Adrenal gland (tissue), 12 donors: ENCODE measurements around the gene CAVIN1. TPM values are rescaled to one million over a fixed set of nuclear protein-coding genes. Genes with fewer than 3 reads are reported as not detected.
"Not testable (repeated sequence)": the region's sequence is repeated elsewhere in the genome, so short reads cannot be mapped to it uniquely, and the experiment has no call there.

Source experiments
- DNase-seq, 7 donors: peaks; one replicate each; pipeline ENCODE4 v3.0.0-alpha.2; 2019 to 2020
- H3K27ac ChIP-seq, 5 donors: fragments of 200-600 bp; sonication (generic) in 4 of 5; 1 replicate in 3 of 5; 2 replicates in 2 of 5; pipeline versions ENCODE4 v1.5.1 to v1.8.0; 2016 to 2020; ENCODE audit warnings: mild to moderate bottlenecking in 1 of 5
- H3K27me3 ChIP-seq: fragments of 200-600 bp; 2 replicates; pipeline ENCODE4 v1.8.0; 2021
- H3K36me3 ChIP-seq, 2 donors: fragments of 200-600 bp; replicated peaks in 1 of 2; 1 replicate in 1 of 2; 2 replicates in 1 of 2; pipeline versions ENCODE4 v1.5.1 to v1.8.0; 2018 to 2022
- H3K4me1 ChIP-seq, 2 donors: fragments of 200-600 bp; replicated peaks in 1 of 2; 1 replicate in 1 of 2; 2 replicates in 1 of 2; pipeline versions ENCODE4 v1.5.1 to v1.8.0; 2018 to 2021
- H3K4me3 ChIP-seq, 4 donors: fragments of 200-600 bp; sonication (generic) in 3 of 4; one replicate each; pipeline ENCODE4 v1.5.1; 2016 to 2018
- H3K9me3 ChIP-seq, 3 donors: fragments of 200-600 bp; sonication (generic) in 1 of 3; replicated peaks in 1 of 3; 1 replicate in 2 of 3; 2 replicates in 1 of 3; pipeline versions ENCODE4 v1.5.1 to v1.8.0; 2016 to 2021
- CTCF ChIP-seq, 6 experiments: fragments of 450-650 bp in 4 of 6; fragments of 200-600 bp in 2 of 6; sonication (generic) in 1 of 6; IDR thresholded peaks; 1 replicate in 5 of 6; 2 replicates in 1 of 6; pipeline versions ENCODE4 v1.5.1 to v1.8.0; 2016 to 2021; ENCODE audit warnings: antibody characterized with exemption in 6 of 6, mild to moderate bottlenecking in 2 of 6, moderate library complexity in 1 of 6
- POLR2A ChIP-seq, 2 donors: fragments of 450-650 bp; IDR thresholded peaks; one replicate each; pipeline ENCODE4 v1.6.1; 2017; ENCODE audit warnings: antibody characterized with exemption in 2 of 2, mild to moderate bottlenecking in 2 of 2, moderate library complexity in 1 of 2
- WGBS, 4 donors: extraction: QIAGEN DNeasy Blood & Tissue Kit in 2 of 4; methylation state at CpG; one replicate each; pipeline versions ENCODE4 v1.1.5 to v1.1.7; 2013 to 2017; 5-methylcytosine and 5-hydroxymethylcytosine counted together
- intact Hi-C, 2 donors: fragments of 100-400 bp; cut with DNase I; formaldehyde crosslinking; loops; one replicate each; pipeline versions ENCODE4 v1.14.1 to v1.15.0; 2022 to 2023
- polyA plus RNA-seq, 3 donors: library from polyadenylated mRNA; stranded (reverse); fragments of 200-250 nt in 2 of 3; fragments of 350-450 nt in 1 of 3; fragmentation: Illumina TruSeq in 1 of 3; extraction: RNeasy Lipid Tissue Mini Kit (QIAGEN cat#74804) in 1 of 3; gene quantifications; one replicate each; pipeline ENCODE4 v1.2.3, GENCODE V29; 2013 to 2014
- total RNA-seq, 9 donors: library from RNA; depleted of rRNA in 4 of 9; stranded (reverse); fragments of >200 nt in 4 of 9; fragments of 120-200 nt in 1 of 9; fragmentation: NEBNext Ultra II Directional in 1 of 9; extraction: Animal tissue kit (Norgen Biotek cat#: 25700) in 1 of 9; gene quantifications; one replicate each; pipeline versions ENCODE4 v1.1.0 to v1.2.4, GENCODE V29; 2013 to 2023
- donor health status: healthy with polysubstance abuse.
- donor health status: Bipolar disorder and iron deficiency.
- donor health status: DM: yes; HTN: yes; CAD: no.
- donor health status: DM: no; HTN: no; CAD: no.
- donor health status: DM: no; HTN: no; CAD: no.
- donor health status: DM: yes; HTN: yes; CAD: no.

CAVIN1 gene
- total and polyA plus RNA-seq, 12 donors = 13.1 to 206 (median 132) TPM

- 26 to 40% (median 29%) methylated on average over 1 to 2 of the region's 2 CpGs for WGBS, 4 donors
- no peaks in the 10 kb centered on the region for H3K9me3 ChIP-seq
- H3K36me3 ChIP-seq = no peaks in the 10 kb centered on the region
- intact Hi-C loops = no loop called here
- no peak for TF ChIP-seq POLR2A (IDR thresholded peaks at IDR 0.05)
- TF ChIP-seq CTCF (IDR thresholded peaks at IDR 0.05) = no peak
- peaks cover 19 to 75% of the 10 kb centered on the region in 2 donors for H3K4me1 ChIP-seq
- H3K4me3 ChIP-seq = no peak overlapping the region
- peak overlapping the region in 4 of 5 donors; percentile 6 to 89 (median 61) for H3K27ac ChIP-seq
- DNase-seq = peak in 6 of 7 donors; percentile 55 to 71 (median 68)
- H3K27me3 ChIP-seq = no peaks in the 10 kb centered on the region
These were observed 61.3 kb downstream of the CAVIN1 start for GRCh38 chr17:42361781-42362186.

- H3K36me3 ChIP-seq, H3K9me3 ChIP-seq, intact Hi-C loops, H3K4me3 ChIP-seq, H3K27me3 ChIP-seq: not testable (repeated sequence)
- peak in 5 of 7 donors; percentile 43 to 74 (median 70) for DNase-seq
- 95 to 100% (median 98%) methylated on average over 2 of the region's 2 CpGs; no CpG with 5 or more reads in 1 of the 4 donors for WGBS, 4 donors
- Histone ChIP-seq H3K27ac (peak overlapping the region in 1 of 5 donors; percentile 19), H3K4me1 (peaks cover 21 to 72% of the 10 kb centered on the region in 2 donors)
These were observed 62.7 kb downstream of the CAVIN1 start for GRCh38 chr17:42360388-42360787.

- Histone ChIP-seq H3K27me3 (no peaks in the 10 kb centered on the region), H3K9me3 (no peaks in the 10 kb centered on the region), H3K36me3 (no peaks in the 10 kb centered on the region), H3K27ac (no peak overlapping the region), H3K4me1 (peaks cover 22 to 72% of the 10 kb centered on the region in 2 donors), H3K4me3 (no peak overlapping the region)
- intact Hi-C loops = no loop called here
- no peak for DNase-seq
- WGBS, 4 donors = 89 to 92% (median 90%) methylated on average over 7 of the region's 7 CpGs
- TF ChIP-seq CTCF (IDR thresholded peaks at IDR 0.05) (no peak), POLR2A (IDR thresholded peaks at IDR 0.05) (no peak)
These were observed 63.9 kb downstream of the CAVIN1 start for GRCh38 chr17:42359133-42359532.

GRCh38 chr17:42358434-42358833 lies 64.6 kb downstream of the CAVIN1 start:
- TF ChIP-seq CTCF (IDR thresholded peaks at IDR 0.05) = no peak
- peaks cover 22 to 69% of the 10 kb centered on the region in 2 donors for H3K4me1 ChIP-seq
- no peaks in the 10 kb centered on the region for H3K36me3 ChIP-seq
- intact Hi-C loops = no loop called here
- H3K27ac ChIP-seq = peak overlapping the region in 1 of 5 donors; percentile 13
- no peaks in the 10 kb centered on the region for H3K27me3 ChIP-seq
- H3K9me3 ChIP-seq = no peaks in the 10 kb centered on the region
- 67 to 88% (median 71%) methylated on average over 1 of the region's 1 CpG for WGBS, 4 donors
- H3K4me3 ChIP-seq = no peak overlapping the region
- DNase-seq = no peak
